Measurements from ENCODE around the gene NOX3.

The NOX3 gene

DNA sequence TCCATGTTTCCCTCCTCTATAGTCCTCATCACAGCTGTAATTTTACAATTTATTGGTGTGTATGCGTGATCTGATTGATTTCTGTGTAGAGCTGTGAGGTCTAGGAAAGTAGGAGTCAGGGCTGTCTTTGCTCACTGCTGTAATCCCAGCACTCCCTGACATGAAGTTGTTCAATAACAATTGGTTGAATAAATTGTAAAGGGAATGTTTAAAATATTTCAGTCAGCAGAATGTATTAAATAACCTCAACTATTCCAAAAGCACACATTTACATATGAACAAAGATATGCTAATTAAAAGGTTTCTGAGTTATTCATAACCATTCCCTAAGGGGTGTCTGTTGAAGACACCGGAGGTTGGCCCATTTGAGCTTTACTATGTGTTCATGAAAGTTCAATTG, 31.5 kb downstream of the NOX3 start:
- H3K27me3 ChIP-seq (ENCODE audit: insufficient read depth, low read length), result no peaks in the 10 kb centered on the region
- H3K27ac ChIP-seq (ENCODE audit: low read length), result no peak overlapping the region
- H3K36me3 ChIP-seq (ENCODE audit: insufficient read depth, low read depth, low read length), result no peaks in the 10 kb centered on the region
- H3K4me3 ChIP-seq (ENCODE audit: low read length), result no peak overlapping the region
- H3K4me1 ChIP-seq (ENCODE audit: insufficient read depth, low read length), result 0 out of 2 replicates have a peak, but pooled peaks cover 10% of the 10 kb centered on the region
- H3K9me3 ChIP-seq (ENCODE audit: insufficient read depth, low read depth, low read length), result no peaks in the 10 kb centered on the region
- H3K9ac ChIP-seq (ENCODE audit: low read depth, low read length), result no peak overlapping the region

DNA sequence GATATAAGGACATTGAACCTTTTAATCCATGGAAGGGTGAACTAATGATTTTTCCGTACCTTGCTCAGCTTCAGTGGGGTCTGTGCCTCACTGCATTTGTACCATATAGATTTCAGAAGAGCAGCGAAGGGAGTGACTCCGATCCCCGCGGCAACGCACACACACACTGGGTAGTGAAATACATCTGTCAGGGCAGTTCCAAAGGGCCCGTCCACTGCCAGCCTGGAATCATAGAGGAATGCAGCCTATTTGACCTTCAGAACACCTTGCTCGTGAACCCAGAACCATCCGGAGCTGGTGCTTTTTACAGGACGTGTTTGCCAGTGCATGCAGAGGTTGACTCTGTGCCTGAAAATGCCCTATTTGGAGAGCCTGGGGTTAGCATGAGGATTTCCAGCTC, 33.0 kb downstream of the NOX3 start:
- Histone ChIP-seq H3K27ac (ENCODE audit: low read length) (no peak overlapping the region), H3K4me1 (ENCODE audit: insufficient read depth, low read length) (peaks cover 15% of the 10 kb centered on the region; the same call in 1 of the 2 replicates), H3K9ac (ENCODE audit: low read depth, low read length) (no peak overlapping the region), H3K27me3 (ENCODE audit: insufficient read depth, low read length) (no peaks in the 10 kb centered on the region), H3K9me3 (ENCODE audit: insufficient read depth, low read depth, low read length) (no peaks in the 10 kb centered on the region), H3K36me3 (ENCODE audit: insufficient read depth, low read depth, low read length) (no peaks in the 10 kb centered on the region), H3K4me3 (ENCODE audit: low read length) (no peak overlapping the region)

DNA sequence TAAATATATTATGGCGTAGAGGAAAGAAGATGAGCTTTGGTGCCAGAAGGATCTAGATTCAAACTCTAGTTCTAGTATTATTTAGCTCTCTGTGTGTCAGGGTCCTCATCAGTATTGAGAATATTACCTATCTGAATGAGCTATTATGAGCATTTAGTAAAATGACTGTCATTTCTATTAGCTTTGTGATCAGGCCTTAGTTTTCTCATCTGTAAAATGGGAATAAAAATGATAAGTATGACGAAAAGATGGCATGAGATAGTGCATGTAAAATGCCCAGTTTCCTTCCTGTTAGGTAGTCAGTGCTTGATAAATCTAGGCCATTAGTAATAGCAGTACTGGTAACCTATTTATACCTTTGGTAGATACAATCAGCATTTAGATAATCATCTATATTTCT, 35.1 kb downstream of the NOX3 start:
- peaks cover 20% of the 10 kb centered on the region; the same call in 1 of the 2 replicates for H3K4me1 ChIP-seq (ENCODE audit: insufficient read depth, low read length)
- no peaks in the 10 kb centered on the region for H3K9me3 ChIP-seq (ENCODE audit: insufficient read depth, low read depth, low read length)

DNA sequence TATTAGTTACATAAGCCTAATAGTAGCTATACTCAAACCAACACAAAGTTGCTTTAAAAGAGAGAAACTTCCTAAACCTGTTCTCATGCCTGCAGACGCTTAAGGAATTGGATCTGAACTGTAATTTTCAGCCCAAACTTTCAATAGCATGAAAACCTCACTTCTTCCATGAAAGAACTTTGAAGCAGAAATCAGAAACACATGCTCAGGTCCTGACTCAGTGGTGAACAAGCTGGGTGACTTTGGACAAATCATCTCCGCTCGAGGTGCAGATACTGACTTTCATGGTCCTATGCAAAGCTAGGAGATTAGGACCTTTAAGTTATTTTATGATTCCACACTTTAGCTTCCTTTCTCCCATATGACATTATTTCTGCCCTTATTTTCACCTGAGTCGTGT, 36.5 kb downstream of the NOX3 start:
- no peaks in the 10 kb centered on the region for H3K27me3 ChIP-seq (ENCODE audit: insufficient read depth, low read length)
- H3K4me3 ChIP-seq (ENCODE audit: low read length), result no peak overlapping the region
- no peaks in the 10 kb centered on the region for H3K36me3 ChIP-seq (ENCODE audit: insufficient read depth, low read depth, low read length)
- no peak overlapping the region for H3K9ac ChIP-seq (ENCODE audit: low read depth, low read length)
- peaks cover 20% of the 10 kb centered on the region; the same call in 1 of the 2 replicates for H3K4me1 ChIP-seq (ENCODE audit: insufficient read depth, low read length)
- H3K9me3 ChIP-seq (ENCODE audit: insufficient read depth, low read depth, low read length), result no peaks in the 10 kb centered on the region
- no peak overlapping the region for H3K27ac ChIP-seq (ENCODE audit: low read length)

More for the DNA sequence above, 35.1 kb downstream of the NOX3 start:
- H3K27ac ChIP-seq (ENCODE audit: low read length), result no peak overlapping the region
- H3K4me3 ChIP-seq (ENCODE audit: low read length), result no peak overlapping the region
- no peaks in the 10 kb centered on the region for H3K36me3 ChIP-seq (ENCODE audit: insufficient read depth, low read depth, low read length)
- no peak overlapping the region for H3K9ac ChIP-seq (ENCODE audit: low read depth, low read length)
- no peaks in the 10 kb centered on the region for H3K27me3 ChIP-seq (ENCODE audit: insufficient read depth, low read length)

DNA sequence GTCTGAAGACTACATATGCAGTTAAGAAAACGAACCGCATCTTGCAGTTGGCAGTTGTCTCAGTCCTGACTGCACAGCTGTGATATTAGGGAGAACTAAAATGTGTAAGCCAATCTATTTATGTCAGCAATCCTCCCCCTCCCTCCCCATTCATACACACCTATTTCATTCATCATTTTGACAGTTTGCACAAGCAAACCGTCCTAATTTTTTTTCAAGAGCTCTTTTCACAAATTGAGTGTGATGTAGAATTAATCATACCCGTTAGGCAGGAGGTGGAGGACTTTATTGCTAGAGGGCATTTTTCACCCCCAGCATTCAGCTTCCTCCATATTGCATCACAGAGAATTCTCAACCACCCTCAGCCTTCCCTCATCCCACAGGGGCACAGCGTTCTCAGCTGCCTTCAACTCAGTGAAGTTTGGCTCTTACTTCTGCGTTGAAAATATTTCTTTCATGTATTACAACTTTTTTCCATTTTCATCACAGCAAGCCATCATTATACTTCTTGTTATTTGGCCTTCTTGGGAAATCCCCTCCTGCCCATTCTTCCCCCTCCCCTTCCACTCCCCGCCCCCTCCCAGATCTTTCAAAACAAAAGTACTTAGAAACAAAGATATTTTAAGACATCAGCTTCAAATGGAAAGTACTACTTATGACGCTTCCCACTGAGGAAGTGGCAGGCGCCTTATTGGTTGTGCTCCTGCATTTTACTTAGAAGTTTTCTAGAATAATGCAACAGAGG, 37.5 kb downstream of the NOX3 start:
- no peak overlapping the region; the same call in 1 of the 2 replicates for H3K4me3 ChIP-seq (ENCODE audit: low read length)

DNA sequence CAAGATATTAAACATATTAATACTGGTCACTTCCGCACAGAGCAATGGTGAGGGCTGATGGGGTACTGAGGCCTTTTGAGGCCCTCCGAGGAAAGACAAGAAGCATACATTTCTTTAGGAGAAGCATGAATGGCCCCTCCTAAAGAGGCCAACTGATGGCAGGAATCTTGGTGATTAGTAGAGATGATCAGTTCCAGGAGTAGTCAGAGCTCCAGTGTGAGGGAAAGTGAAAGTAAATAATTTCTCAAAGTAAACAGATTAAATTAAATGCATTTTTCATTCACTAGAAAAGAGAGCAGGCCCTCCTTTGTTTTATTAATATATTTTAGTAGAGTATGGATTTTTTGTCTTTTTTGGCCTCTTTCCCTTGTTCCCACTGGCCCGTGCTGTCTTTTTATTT, 38.2 kb downstream of the NOX3 start:
- H3K27me3 ChIP-seq (ENCODE audit: insufficient read depth, low read length), result no peaks in the 10 kb centered on the region
- H3K27ac ChIP-seq (ENCODE audit: low read length), result no peak overlapping the region
- peaks cover 20% of the 10 kb centered on the region; the same call in 1 of the 2 replicates for H3K4me1 ChIP-seq (ENCODE audit: insufficient read depth, low read length)
- no peak overlapping the region for H3K4me3 ChIP-seq (ENCODE audit: low read length)
- H3K9me3 ChIP-seq (ENCODE audit: insufficient read depth, low read depth, low read length), result no peaks in the 10 kb centered on the region
- H3K9ac ChIP-seq (ENCODE audit: low read depth, low read length), result no peak overlapping the region
- H3K36me3 ChIP-seq (ENCODE audit: insufficient read depth, low read depth, low read length), result no peaks in the 10 kb centered on the region

More for the DNA sequence above, 37.5 kb downstream of the NOX3 start:
- H3K27me3 ChIP-seq (ENCODE audit: insufficient read depth, low read length), result no peaks in the 10 kb centered on the region
- H3K27ac ChIP-seq (ENCODE audit: low read length), result no peak overlapping the region
- H3K9me3 ChIP-seq (ENCODE audit: insufficient read depth, low read depth, low read length), result no peaks in the 10 kb centered on the region
- H3K36me3 ChIP-seq (ENCODE audit: insufficient read depth, low read depth, low read length), result no peaks in the 10 kb centered on the region
- no peak overlapping the region; the same call in 1 of the 2 replicates for H3K9ac ChIP-seq (ENCODE audit: low read depth, low read length)
- peaks cover 20% of the 10 kb centered on the region; the same call in 1 of the 2 replicates for H3K4me1 ChIP-seq (ENCODE audit: insufficient read depth, low read length)

DNA sequence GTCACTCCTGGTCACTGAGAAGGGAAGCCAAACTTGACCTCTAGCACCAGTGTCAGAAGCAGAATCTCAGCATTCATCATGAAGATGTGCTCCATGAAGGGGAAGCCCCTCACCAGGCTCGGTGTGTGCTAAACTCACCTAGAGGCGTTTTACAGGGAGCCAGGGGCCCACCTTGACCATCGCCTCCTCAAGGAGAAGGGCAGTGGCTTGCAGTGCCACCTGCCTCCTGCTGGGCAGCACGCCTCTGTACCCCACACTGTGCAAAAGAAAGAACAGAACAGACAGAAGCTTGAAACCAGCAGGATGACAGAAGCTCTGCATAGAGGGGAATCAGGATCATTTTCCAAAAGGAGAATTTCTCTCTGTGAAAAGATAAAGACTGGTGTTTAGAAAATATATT, 39.7 kb downstream of the NOX3 start:
- Histone ChIP-seq H3K9me3 (ENCODE audit: insufficient read depth, low read depth, low read length) (no peaks in the 10 kb centered on the region), H3K9ac (ENCODE audit: low read depth, low read length) (no peak overlapping the region), H3K27ac (ENCODE audit: low read length) (no peak overlapping the region), H3K4me3 (ENCODE audit: low read length) (no peak overlapping the region), H3K36me3 (ENCODE audit: insufficient read depth, low read depth, low read length) (no peaks in the 10 kb centered on the region), H3K27me3 (ENCODE audit: insufficient read depth, low read length) (no peaks in the 10 kb centered on the region), H3K4me1 (ENCODE audit: insufficient read depth, low read length) (peaks cover 20% of the 10 kb centered on the region; the same call in 1 of the 2 replicates)

DNA sequence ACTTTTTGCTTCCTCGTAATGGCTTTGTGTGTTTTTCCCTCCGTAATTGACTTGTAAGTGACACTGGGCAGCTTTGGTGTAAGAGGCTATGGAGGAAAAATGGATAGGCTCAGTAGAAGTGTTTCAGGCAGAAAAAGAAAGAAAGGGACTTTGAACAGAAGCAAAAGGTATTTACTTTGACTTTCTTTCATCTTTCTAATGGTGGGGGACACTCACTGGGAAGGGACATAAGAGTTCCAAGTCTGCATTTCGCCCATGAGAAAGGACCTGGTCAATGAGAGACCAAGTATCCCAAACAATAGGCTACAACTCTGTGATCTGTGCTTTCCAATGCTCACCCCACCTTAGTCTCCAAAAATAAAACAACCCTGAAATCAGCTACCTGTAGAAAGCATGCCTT, 41.6 kb downstream of the NOX3 start:
- no peak overlapping the region for H3K27ac ChIP-seq (ENCODE audit: low read length)
- H3K4me1 ChIP-seq (ENCODE audit: insufficient read depth, low read length), result peaks cover 16% of the 10 kb centered on the region; the same call in 1 of the 2 replicates

DNA sequence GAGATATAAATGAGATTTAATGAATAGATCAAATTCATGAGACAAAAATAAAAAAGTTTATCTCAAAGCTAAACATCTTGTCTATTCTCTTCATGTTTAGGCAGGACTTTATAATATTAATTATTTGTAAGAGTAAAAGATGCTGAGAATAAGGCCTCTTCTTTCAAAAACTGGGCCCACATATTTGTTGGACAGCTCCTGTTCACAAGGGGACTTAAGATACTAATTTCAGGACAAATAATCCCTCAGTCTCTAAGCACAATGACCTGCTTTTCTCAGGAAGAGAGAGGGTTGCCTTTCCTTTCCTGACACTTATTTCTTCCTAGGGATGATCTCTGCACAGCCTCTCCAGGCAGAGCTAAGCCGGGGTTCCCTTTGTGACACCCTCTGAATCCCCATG, 43.3 kb downstream of the NOX3 start:
- Histone ChIP-seq H3K4me1 (ENCODE audit: insufficient read depth, low read length) (peaks cover 7% of the 10 kb centered on the region; the same call in 1 of the 2 replicates), H3K9ac (ENCODE audit: low read depth, low read length) (no peak overlapping the region), H3K27me3 (ENCODE audit: insufficient read depth, low read length) (no peaks in the 10 kb centered on the region), H3K36me3 (ENCODE audit: insufficient read depth, low read depth, low read length) (no peaks in the 10 kb centered on the region), H3K27ac (ENCODE audit: low read length) (no peak overlapping the region), H3K4me3 (ENCODE audit: low read length) (no peak overlapping the region), H3K9me3 (ENCODE audit: insufficient read depth, low read depth, low read length) (no peaks in the 10 kb centered on the region)

More for the DNA sequence above, 41.6 kb downstream of the NOX3 start:
- Histone ChIP-seq H3K9ac (ENCODE audit: low read depth, low read length) (no peak overlapping the region), H3K36me3 (ENCODE audit: insufficient read depth, low read depth, low read length) (no peaks in the 10 kb centered on the region), H3K4me3 (ENCODE audit: low read length) (no peak overlapping the region), H3K9me3 (ENCODE audit: insufficient read depth, low read depth, low read length) (no peaks in the 10 kb centered on the region), H3K27me3 (ENCODE audit: insufficient read depth, low read length) (no peaks in the 10 kb centered on the region)

DNA sequence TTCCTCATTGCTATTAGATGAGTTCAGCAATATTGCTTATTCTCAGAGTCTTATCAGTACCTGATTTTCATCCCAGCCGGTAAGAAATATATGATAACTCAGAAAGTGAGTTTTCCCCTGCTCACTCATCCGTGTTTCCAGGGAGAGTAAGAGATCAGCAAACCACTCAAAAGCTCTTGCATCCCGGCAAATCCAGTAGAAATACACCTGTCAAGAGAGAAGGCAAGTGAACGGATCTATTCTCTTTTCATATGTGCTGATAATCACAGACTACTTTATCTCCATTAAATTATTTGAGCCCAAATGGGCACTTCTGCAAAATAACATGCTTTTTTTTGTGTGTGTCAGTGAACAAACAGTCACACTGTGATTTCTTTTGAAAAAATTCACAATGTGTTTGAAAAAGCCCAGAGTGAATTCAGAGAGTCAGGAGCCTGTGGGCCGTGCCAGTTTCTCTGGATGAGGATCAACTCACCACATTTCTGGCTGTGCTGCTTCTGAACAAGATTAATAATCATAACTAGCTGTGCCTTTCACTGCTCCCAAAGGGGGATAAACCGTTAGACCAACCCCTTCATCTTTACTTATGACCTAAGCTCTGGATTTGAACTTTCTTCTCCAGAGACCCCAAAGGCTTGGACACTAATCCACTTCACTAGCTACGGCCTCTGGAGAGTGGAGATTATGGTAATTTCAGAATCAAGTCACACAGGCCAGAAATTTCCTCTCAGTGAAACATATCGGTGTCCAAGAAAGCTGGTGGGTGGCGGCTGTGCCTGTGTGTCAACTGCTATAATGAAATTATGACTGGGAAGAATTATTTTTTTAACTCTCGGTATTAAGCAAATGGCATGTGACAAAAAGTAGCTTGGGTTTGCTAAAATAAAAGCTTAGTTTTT, 44.2 kb downstream of the NOX3 start:
- Histone ChIP-seq H3K4me3 (ENCODE audit: low read length) (no peak overlapping the region), H3K27me3 (ENCODE audit: insufficient read depth, low read length) (no peaks in the 10 kb centered on the region), H3K9ac (ENCODE audit: low read depth, low read length) (no peak overlapping the region), H3K4me1 (ENCODE audit: insufficient read depth, low read length) (peaks cover 4% of the 10 kb centered on the region; the same call in 1 of the 2 replicates), H3K36me3 (ENCODE audit: insufficient read depth, low read depth, low read length) (no peaks in the 10 kb centered on the region), H3K27ac (ENCODE audit: low read length) (no peak overlapping the region), H3K9me3 (ENCODE audit: insufficient read depth, low read depth, low read length) (no peaks in the 10 kb centered on the region)

DNA sequence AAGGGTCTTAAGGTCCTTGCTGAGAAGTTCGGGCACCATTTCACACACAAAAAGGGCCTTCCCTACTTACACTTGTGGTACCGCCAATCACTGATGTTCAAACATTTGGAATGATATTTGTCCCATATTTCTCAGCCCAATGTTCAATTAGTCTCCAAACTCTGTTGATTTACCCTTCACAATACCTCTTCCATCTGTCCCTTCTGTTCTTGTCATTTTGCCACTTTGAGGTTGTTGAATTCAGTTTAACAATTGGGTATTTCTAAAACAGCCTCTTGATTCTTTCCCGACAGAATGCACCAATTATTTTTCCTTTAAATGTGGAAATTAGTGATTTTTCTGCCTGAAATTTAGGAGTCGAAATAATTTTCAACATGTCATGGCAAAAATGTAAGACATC, 46.2 kb downstream of the NOX3 start:
- Histone ChIP-seq H3K9ac (ENCODE audit: low read depth, low read length) (no peak overlapping the region), H3K27me3 (ENCODE audit: insufficient read depth, low read length) (no peaks in the 10 kb centered on the region), H3K36me3 (ENCODE audit: insufficient read depth, low read depth, low read length) (no peaks in the 10 kb centered on the region), H3K4me3 (ENCODE audit: low read length) (no peak overlapping the region), H3K9me3 (ENCODE audit: insufficient read depth, low read depth, low read length) (no peaks in the 10 kb centered on the region), H3K27ac (ENCODE audit: low read length) (no peak overlapping the region), H3K4me1 (ENCODE audit: insufficient read depth, low read length) (no peaks in the 10 kb centered on the region)

Data from iPS-20b (cell line).